ENCODE data around the gene SORBS1. TPM values are rescaled to one million over a fixed set of nuclear protein-coding genes. Genes with fewer than 3 reads are reported as not detected.

The SORBS1 gene
- total and polyA plus RNA-seq, 2 of the 13 experiments (the other 11 are each of a cell fraction or from before 2014, with no cell fraction given) = 16.8 to 39.8 TPM

GRCh38 chr10:95564291-95564690 is 3.1 kb upstream of the SORBS1 start (continued):
- TF ChIP-seq FOXP4 (CRISPR knock-in tag; IDR thresholded peaks at IDR 0.05) (peak; percentile 49; the same call in 1 of the 2 replicates), KMT2B (CRISPR knock-in tag; IDR thresholded peaks at IDR 0.05) (peak; percentile 31; the same call in 1 of the 2 replicates), ZNF878 (CRISPR knock-in tag; IDR thresholded peaks at IDR 0.05) (0 out of 2 replicates have a peak, but pooled peaks have one; percentile 44), DPF2 (CRISPR knock-in tag; IDR thresholded peaks at IDR 0.05; ENCODE audit: borderline replicate concordance, low read depth) (0 out of 2 replicates have a peak, but pooled peaks have one; percentile 21), HNF4A (CRISPR knock-in tag; IDR thresholded peaks at IDR 0.05) (peak; percentile 61), HOXD1 (CRISPR knock-in tag; IDR thresholded peaks at IDR 0.05) (0 out of 2 replicates have a peak, but pooled peaks have one; percentile 51), CEBPB (IDR thresholded peaks at IDR 0.05; ENCODE audit: borderline replicate concordance, low read depth, low read length) (peak; percentile 82), SOX5 (CRISPR knock-in tag; IDR thresholded peaks at IDR 0.05; ENCODE audit: borderline replicate concordance) (peak; percentile 30; the same call in 1 of the 2 replicates), SYNCRIP (IDR thresholded peaks at IDR 0.05; ENCODE audit: insufficient read depth, low read depth, low read length) (no peak), NCOA2 (CRISPR knock-in tag; IDR thresholded peaks at IDR 0.05) (peak; percentile 43)

- intact Hi-C loops (cut with micrococcal nuclease; ENCODE audit: unreplicated experiment) (loop anchor here (5.0 kb wide), 3 partner anchors 40 to 110 kb away; no protein-coding TSS in a partner anchor), in situ Hi-C loops (cut with HindIII; ENCODE audit: extremely low pct_ligation_motif_present, low pct_unique_long_range_greater_than_20kb) (loop anchor here (25.0 kb wide), 1 partner anchor 125 kb away; no protein-coding TSS in a partner anchor)
- Histone ChIP-seq H4K20me1 (ENCODE audit: insufficient read depth, low read length) (no peaks in the 10 kb centered on the region; the same call in 1 of the 2 replicates), H3K36me3 (replicated peaks in 1 of 2; ENCODE audit: control insufficient read depth in 1 of 2, insufficient read depth in 2 of 2, low read length in 2 of 2) (0 out of 5 replicates have a peak, but pooled peaks cover 0 to 1% of the 10 kb centered on the region in 2 experiments), H3K27me3 (ENCODE audit: control insufficient read depth in 1 of 2, insufficient read depth in 2 of 2, low read length in 2 of 2) (no peaks in the 10 kb centered on the region; a peak in 1 of 5 replicates), H3K9me3 (ENCODE audit: low read length) (no peaks in the 10 kb centered on the region), H3K9ac (ENCODE audit: insufficient read depth, low read depth, low read length) (no peak overlapping the region; the same call in 1 of the 2 replicates), H3K4me3 (replicated peaks in 1 of 3; ENCODE audit: insufficient read depth in 1 of 3, low read depth in 2 of 3, low read length in 3 of 3) (peak overlapping the region in 2 of 3 experiments; percentile 69 to 73; a peak in 4 of 6 replicates), H2AFZ (ENCODE audit: low read length) (no peak overlapping the region), H3K27ac (ENCODE audit: extremely low read length, insufficient read depth, low read length) (no peak overlapping the region), H3K4me2 (ENCODE audit: low read depth, low read length) (peak overlapping the region; percentile 94), H3K79me2 (ENCODE audit: insufficient read depth, low read length) (peaks cover 35% of the 10 kb centered on the region), H3K4me1 (ENCODE audit: insufficient read depth, low read length) (peaks cover 79% of the 10 kb centered on the region)
- no TSS peak for BruUV-seq (replicated peaks)
- WGBS (ENCODE audit: low lambda C conversion rate) = 5% methylated on average over 7 of the region's 7 CpGs
- CTCF ChIA-PET (ENCODE audit: low intra/inter-chr PET ratio, low total read pairs) = no interaction called here
- POLR2A ChIA-PET = interaction anchor here (0.9 kb wide), 1 partner anchor 61 kb away, joined by 3 read pairs; no protein-coding TSS in a partner anchor
- ATAC-seq (no peak), DNase-seq (ENCODE audit: low spot score) (no peak), FAIRE-seq (no peak)
- peak; percentile 31; the same call in 1 of the 2 replicates for TF ChIP-seq HNF4G (IDR thresholded peaks at IDR 0.05; ENCODE audit: borderline replicate concordance, low read depth, low read length)
- no peak for TF ChIP-seq HNF4G (CRISPR knock-in tag; IDR thresholded peaks at IDR 0.05; ENCODE audit: borderline replicate concordance, low read depth)
- no peak for TF ChIP-seq ELF3 (CRISPR knock-in tag; IDR thresholded peaks at IDR 0.05)
- TF ChIP-seq ZNF768 (CRISPR knock-in tag; IDR thresholded peaks at IDR 0.05) = peak; percentile 78
- TF ChIP-seq CTCF (CRISPR knock-in tag; IDR thresholded peaks at IDR 0.05) = 0 out of 2 replicates have a peak, but pooled peaks have one; percentile 5
- TF ChIP-seq SAP130 (CRISPR knock-in tag; IDR thresholded peaks at IDR 0.05; ENCODE audit: low read depth) = peak; percentile 14; the same call in 1 of the 2 replicates
- TF ChIP-seq ZMYM3 (CRISPR knock-in tag; IDR thresholded peaks at IDR 0.05) = 0 out of 2 replicates have a peak, but pooled peaks have one; percentile 58
- TF ChIP-seq PLRG1 (conservative IDR thresholded peaks at IDR 0.05) = no peak
- TF ChIP-seq HNF4A (CRISPR knock-in tag; IDR thresholded peaks at IDR 0.05) = 0 out of 2 replicates have a peak, but pooled peaks have one; percentile 20
- no peak for TF ChIP-seq RBAK (CRISPR knock-in tag; IDR thresholded peaks at IDR 0.05)
- no peak for TF ChIP-seq ZNF124 (CRISPR knock-in tag; IDR thresholded peaks at IDR 0.05)
Observed at GRCh38 chr10:95562341-95562965, 1.3 kb upstream of the SORBS1 start.
